K562 (cell line): ENCODE data around the gene RGS17.

ENCODE experiments used
- EHMT2 ChIP-seq: fragments of 450-650 bp; IDR thresholded peaks from 2 replicates; pipeline ENCODE4 v1.6.1; 2018; ENCODE audit warnings: antibody characterized with exemption
- MCM2 ChIP-seq: fragments of 450-650 bp; IDR thresholded peaks from 2 replicates; pipeline ENCODE4 v1.6.1; 2017; ENCODE audit warnings: low read depth, mild to moderate bottlenecking
- POU5F1 ChIP-seq: fragments of 150-350 bp; IDR thresholded peaks from 2 replicates; pipeline ENCODE4 v1.6.1; 2014; ENCODE audit warnings: borderline replicate concordance, low read length, low read depth, mild to moderate bottlenecking; ENCODE audit not compliant: partially characterized antibody
- TF ChIP-seq, protein P1 (sequence below), 3 experiments: IDR thresholded peaks in 2 of 3; conservative IDR thresholded peaks in 1 of 3; 2 replicates each; pipeline ENCODE4 v1.5.1; 2011 to 2012; ENCODE audit warnings: low read length in 3 of 3, mild to moderate bottlenecking in 3 of 3, control low read depth in 2 of 3, improper control_type of control experiment in 1 of 3, inconsistent platforms in 1 of 3, low read depth in 1 of 3, mixed read lengths in 1 of 3, moderate library complexity in 1 of 3; ENCODE audit not compliant: insufficient read depth in 2 of 3
- TF ChIP-seq, protein P2 (sequence below): fragments of 250-450 bp; sonication (Bioruptor Pico); IDR thresholded peaks from 2 replicates; pipeline ENCODE4 v1.8.0; 2021; ENCODE audit warnings: borderline replicate concordance, mild to moderate bottlenecking, moderate library complexity; ENCODE audit not compliant: poor library complexity, severe bottlenecking
- TF ChIP-seq, protein P3 (sequence below): fragments of 250-450 bp; sonication (Bioruptor Pico); IDR thresholded peaks from 2 replicates; pipeline ENCODE4 v1.5.0; 2020; ENCODE audit warnings: mild to moderate bottlenecking, borderline replicate concordance

DNA sequence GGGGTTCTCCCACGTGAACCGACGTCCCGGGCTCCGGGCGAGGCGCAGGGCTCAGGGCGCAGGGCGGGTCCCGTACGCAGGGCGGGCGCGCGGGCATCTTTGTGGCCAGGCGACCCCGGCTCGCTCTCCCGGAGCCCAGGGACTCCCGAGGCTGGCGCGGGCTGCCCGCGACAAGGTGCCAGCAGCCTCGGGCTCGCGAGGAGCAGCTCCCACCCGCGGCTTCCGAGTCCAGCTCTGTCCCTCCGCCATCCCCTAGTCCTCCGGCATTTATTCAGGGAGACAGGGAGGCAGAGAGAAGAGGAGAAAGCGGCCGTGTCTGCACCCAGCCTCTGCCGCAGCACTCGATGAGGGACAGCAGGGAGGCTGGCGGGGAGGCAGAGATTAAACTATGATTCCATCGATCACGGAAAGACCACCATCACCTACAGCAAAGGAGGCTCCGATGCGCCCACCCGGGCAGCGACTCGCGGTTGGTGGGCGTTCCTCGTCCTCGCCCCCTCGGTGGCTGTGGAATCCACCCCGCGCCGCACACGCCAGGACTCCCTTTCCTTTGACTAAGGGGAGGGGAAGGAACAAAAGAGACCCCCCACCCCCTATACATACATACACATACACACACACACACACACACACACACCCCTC is 1.1 kb downstream of the RGS17 start:
- TF ChIP-seq MCM2: no peak
- TF ChIP-seq POU5F1: no peak
- no peak for TF ChIP-seq EHMT2
- TF ChIP-seq, protein P1, sequence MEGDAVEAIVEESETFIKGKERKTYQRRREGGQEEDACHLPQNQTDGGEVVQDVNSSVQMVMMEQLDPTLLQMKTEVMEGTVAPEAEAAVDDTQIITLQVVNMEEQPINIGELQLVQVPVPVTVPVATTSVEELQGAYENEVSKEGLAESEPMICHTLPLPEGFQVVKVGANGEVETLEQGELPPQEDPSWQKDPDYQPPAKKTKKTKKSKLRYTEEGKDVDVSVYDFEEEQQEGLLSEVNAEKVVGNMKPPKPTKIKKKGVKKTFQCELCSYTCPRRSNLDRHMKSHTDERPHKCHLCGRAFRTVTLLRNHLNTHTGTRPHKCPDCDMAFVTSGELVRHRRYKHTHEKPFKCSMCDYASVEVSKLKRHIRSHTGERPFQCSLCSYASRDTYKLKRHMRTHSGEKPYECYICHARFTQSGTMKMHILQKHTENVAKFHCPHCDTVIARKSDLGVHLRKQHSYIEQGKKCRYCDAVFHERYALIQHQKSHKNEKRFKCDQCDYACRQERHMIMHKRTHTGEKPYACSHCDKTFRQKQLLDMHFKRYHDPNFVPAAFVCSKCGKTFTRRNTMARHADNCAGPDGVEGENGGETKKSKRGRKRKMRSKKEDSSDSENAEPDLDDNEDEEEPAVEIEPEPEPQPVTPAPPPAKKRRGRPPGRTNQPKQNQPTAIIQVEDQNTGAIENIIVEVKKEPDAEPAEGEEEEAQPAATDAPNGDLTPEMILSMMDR (IDR thresholded peaks at IDR 0.05 in 2 of 3, conservative IDR thresholded peaks at IDR 0.05 in 1 of 3; ENCODE audit: insufficient read depth in 2 of 3, low read depth in 1 of 3, low read length in 3 of 3): no peak
- TF ChIP-seq, protein P2, sequence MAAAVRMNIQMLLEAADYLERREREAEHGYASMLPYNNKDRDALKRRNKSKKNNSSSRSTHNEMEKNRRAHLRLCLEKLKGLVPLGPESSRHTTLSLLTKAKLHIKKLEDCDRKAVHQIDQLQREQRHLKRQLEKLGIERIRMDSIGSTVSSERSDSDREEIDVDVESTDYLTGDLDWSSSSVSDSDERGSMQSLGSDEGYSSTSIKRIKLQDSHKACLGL (CRISPR knock-in tag): no peak
- TF ChIP-seq, protein P3, sequence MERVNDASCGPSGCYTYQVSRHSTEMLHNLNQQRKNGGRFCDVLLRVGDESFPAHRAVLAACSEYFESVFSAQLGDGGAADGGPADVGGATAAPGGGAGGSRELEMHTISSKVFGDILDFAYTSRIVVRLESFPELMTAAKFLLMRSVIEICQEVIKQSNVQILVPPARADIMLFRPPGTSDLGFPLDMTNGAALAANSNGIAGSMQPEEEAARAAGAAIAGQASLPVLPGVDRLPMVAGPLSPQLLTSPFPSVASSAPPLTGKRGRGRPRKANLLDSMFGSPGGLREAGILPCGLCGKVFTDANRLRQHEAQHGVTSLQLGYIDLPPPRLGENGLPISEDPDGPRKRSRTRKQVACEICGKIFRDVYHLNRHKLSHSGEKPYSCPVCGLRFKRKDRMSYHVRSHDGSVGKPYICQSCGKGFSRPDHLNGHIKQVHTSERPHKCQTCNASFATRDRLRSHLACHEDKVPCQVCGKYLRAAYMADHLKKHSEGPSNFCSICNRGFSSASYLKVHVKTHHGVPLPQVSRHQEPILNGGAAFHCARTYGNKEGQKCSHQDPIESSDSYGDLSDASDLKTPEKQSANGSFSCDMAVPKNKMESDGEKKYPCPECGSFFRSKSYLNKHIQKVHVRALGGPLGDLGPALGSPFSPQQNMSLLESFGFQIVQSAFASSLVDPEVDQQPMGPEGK (CRISPR knock-in tag): no peak
